WTC11 (cell line): Measurements from ENCODE around the gene CLIC5. TPM values are rescaled to one million over a fixed set of nuclear protein-coding genes. Genes with fewer than 3 reads are reported as not detected.

Experiments
- ATAC-seq: fragments of 200-7000 bp; cut with Tn5 transposase; 2 replicates; pipeline ENCODE4 v1.10.0; 2021; ENCODE audit warnings: mild to moderate bottlenecking, moderate library complexity
- CTCF ChIA-PET: fragments of 300-600 bp; sonication (Branson Sonifier 250); formaldehyde crosslinking; loops from one replicate; lab custom pipeline; 2021; ENCODE audit warnings: antibody characterized with exemption; lab: Charles Lee
- POLR2A ChIA-PET: fragments of 350-600 bp; sonication (Branson Sonifier 250); formaldehyde crosslinking; loops from one replicate; lab custom pipeline; 2021; ENCODE audit warnings: antibody characterized with exemption; lab: Charles Lee
- DNase-seq: peaks from one replicate; pipeline ENCODE4 v3.0.0; 2021; ENCODE audit warnings: low spot score
- H3K27ac Mint-ChIP-seq: 2 replicates; pipeline ENCODE4 v1.8.0; 2021; ENCODE audit warnings: mixed read lengths
- H3K27me3 Mint-ChIP-seq: 2 replicates; pipeline ENCODE4 v1.8.0; 2021; ENCODE audit warnings: low read depth, mild to moderate bottlenecking, moderate library complexity, mixed read lengths
- H3K36me3 Mint-ChIP-seq: 2 replicates; pipeline ENCODE4 v1.8.0; 2021; ENCODE audit warnings: mixed read lengths
- H3K4me1 Mint-ChIP-seq: 2 replicates; pipeline ENCODE4 v1.8.0; 2022; ENCODE audit warnings: mixed read lengths
- H3K4me3 Mint-ChIP-seq: 2 replicates; pipeline ENCODE4 v1.8.0; 2021; ENCODE audit warnings: mild to moderate bottlenecking, moderate library complexity, mixed read lengths
- H3K9me3 Mint-ChIP-seq: 2 replicates; pipeline ENCODE4 v1.8.0; 2021; ENCODE audit warnings: mixed read lengths
- EMX1 ChIP-seq: fragments of 250-450 bp; sonication (Bioruptor Pico); IDR thresholded peaks from 2 replicates; pipeline ENCODE4 v1.8.0; 2021; ENCODE audit warnings: mild to moderate bottlenecking
- FOXK1 ChIP-seq: sonication (generic); formaldehyde crosslinking; IDR thresholded peaks from 2 replicates; pipeline ENCODE4 v1.8.0; 2022; ENCODE audit warnings: mild to moderate bottlenecking, moderate library complexity, missing genetic modification reagents
- FOXP1 ChIP-seq: sonication (generic); formaldehyde crosslinking; IDR thresholded peaks from 2 replicates; pipeline ENCODE4 v1.8.0; 2022; ENCODE audit warnings: missing genetic modification reagents, mild to moderate bottlenecking, moderate library complexity, borderline replicate concordance
- JUN ChIP-seq: sonication (generic); formaldehyde crosslinking; IDR thresholded peaks from 2 replicates; pipeline ENCODE4 v1.8.0; 2023; ENCODE audit warnings: mild to moderate bottlenecking, missing genetic modification reagents
- KAT7 ChIP-seq: sonication (generic); formaldehyde crosslinking; IDR thresholded peaks from 2 replicates; pipeline ENCODE4 v1.8.1; 2023; ENCODE audit warnings: missing genetic modification reagents, mild to moderate bottlenecking, borderline replicate concordance
- MYBL2 ChIP-seq: sonication (generic); formaldehyde crosslinking; IDR thresholded peaks from 2 replicates; pipeline ENCODE4 v1.8.1; 2023; ENCODE audit warnings: mild to moderate bottlenecking, moderate library complexity, missing genetic modification reagents
- NFYB ChIP-seq: sonication (generic); formaldehyde crosslinking; conservative IDR thresholded peaks from 2 replicates; pipeline ENCODE4 v1.8.0; 2022; ENCODE audit warnings: low read depth, missing genetic modification reagents
- NR3C1 ChIP-seq: sonication (generic); formaldehyde crosslinking; conservative IDR thresholded peaks from 2 replicates; pipeline ENCODE4 v1.8.1; 2023; ENCODE audit warnings: low read depth, mild to moderate bottlenecking, missing genetic modification reagents
- RELA ChIP-seq: sonication (generic); formaldehyde crosslinking; IDR thresholded peaks from 2 replicates; pipeline ENCODE4 v1.8.1; 2022; ENCODE audit warnings: missing genetic modification reagents, mild to moderate bottlenecking, borderline replicate concordance
- TP53 ChIP-seq: sonication (generic); formaldehyde crosslinking; IDR thresholded peaks from 2 replicates; pipeline ENCODE4 v1.8.1; 2023; ENCODE audit warnings: mild to moderate bottlenecking, missing genetic modification reagents
- ZNF138 ChIP-seq: sonication (generic); formaldehyde crosslinking; conservative IDR thresholded peaks from 2 replicates; pipeline ENCODE4 v1.8.1; 2022; ENCODE audit warnings: mild to moderate bottlenecking, moderate library complexity, missing genetic modification reagents
- ZNF219 ChIP-seq: sonication (generic); formaldehyde crosslinking; IDR thresholded peaks from 2 replicates; pipeline ENCODE4 v1.8.0; 2023; ENCODE audit warnings: missing genetic modification reagents, mild to moderate bottlenecking, borderline replicate concordance
- ZNF232 ChIP-seq: sonication (generic); formaldehyde crosslinking; IDR thresholded peaks from 2 replicates; pipeline ENCODE4 v1.8.0; 2022; ENCODE audit warnings: mild to moderate bottlenecking, missing genetic modification reagents
- ZNF263 ChIP-seq: sonication (generic); formaldehyde crosslinking; IDR thresholded peaks from 2 replicates; pipeline ENCODE4 v1.8.1; 2022; ENCODE audit warnings: low read depth, mild to moderate bottlenecking, moderate library complexity, missing genetic modification reagents
- ZNF671 ChIP-seq: fragments of 250-450 bp; sonication (Bioruptor Pico); IDR thresholded peaks from 2 replicates; pipeline ENCODE4 v1.8.0; 2021; ENCODE audit warnings: mild to moderate bottlenecking
- total RNA-seq: library from RNA; stranded (reverse); gene quantifications from 3 replicates; pipeline ENCODE4 v1.2.3, GENCODE V29; 2021
- TF ChIP-seq, protein P1 (sequence below): fragments of 250-450 bp; sonication (Bioruptor Pico); IDR thresholded peaks from 2 replicates; pipeline ENCODE4 v1.9.0; 2021; ENCODE audit warnings: mild to moderate bottlenecking
- TF ChIP-seq, protein P2 (sequence below): fragments of 250-450 bp; sonication (Bioruptor Pico); IDR thresholded peaks from 2 replicates; pipeline ENCODE4 v1.9.0; 2021; ENCODE audit warnings: mild to moderate bottlenecking
- TF ChIP-seq, protein P3 (sequence below): sonication (generic); formaldehyde crosslinking; IDR thresholded peaks from 2 replicates; pipeline ENCODE4 v1.8.1; 2023; ENCODE audit warnings: mild to moderate bottlenecking, missing genetic modification reagents, moderate library complexity
- TF ChIP-seq, protein P4 (sequence below): fragments of 250-450 bp; sonication (Bioruptor Pico); conservative IDR thresholded peaks from 2 replicates; pipeline ENCODE4 v1.9.0; 2021; ENCODE audit warnings: mild to moderate bottlenecking
- TF ChIP-seq, protein P5 (sequence below): sonication (generic); formaldehyde crosslinking; IDR thresholded peaks from 2 replicates; pipeline ENCODE4 v1.8.0; 2022; ENCODE audit warnings: mild to moderate bottlenecking, missing genetic modification reagents

CLIC5 gene
- total RNA-seq, 1 experiment from 2014 or later = 0.22 TPM

DNA sequence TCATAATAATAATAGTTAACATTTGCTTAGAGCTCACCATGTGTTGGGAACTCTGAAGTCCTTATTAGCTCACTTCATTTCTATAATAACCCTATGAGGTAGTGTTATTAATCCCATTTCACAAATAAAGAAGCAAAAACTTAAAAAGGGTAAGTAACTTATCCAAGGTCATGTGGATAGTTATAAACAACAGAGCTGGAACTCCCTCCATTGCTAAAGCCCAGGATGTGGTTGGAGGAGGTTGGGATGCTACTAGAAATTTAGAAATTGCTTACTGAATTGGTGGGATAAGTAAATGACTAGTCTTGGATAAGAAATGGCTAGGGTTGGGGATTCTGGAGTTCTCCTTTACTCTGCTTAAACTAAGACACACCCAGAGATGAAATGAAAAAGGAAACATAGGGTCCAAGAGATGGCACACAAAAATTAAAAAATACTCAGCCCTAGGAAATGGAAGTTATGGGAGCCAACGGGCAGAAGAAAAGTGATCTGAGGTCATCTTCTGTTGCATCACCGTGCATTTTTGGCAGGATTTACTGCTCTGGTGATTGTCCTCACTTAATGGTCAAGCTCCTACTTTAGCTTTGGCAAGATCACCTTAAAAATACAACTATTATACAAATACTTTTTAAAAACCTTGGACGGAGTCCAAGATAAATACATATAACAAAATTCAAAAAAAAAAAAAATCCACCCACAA is 7.7 kb upstream of the CLIC5 start (continued):
- TF ChIP-seq, protein P1, sequence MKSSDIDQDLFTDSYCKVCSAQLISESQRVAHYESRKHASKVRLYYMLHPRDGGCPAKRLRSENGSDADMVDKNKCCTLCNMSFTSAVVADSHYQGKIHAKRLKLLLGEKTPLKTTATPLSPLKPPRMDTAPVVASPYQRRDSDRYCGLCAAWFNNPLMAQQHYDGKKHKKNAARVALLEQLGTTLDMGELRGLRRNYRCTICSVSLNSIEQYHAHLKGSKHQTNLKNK (CRISPR knock-in tag) = no peak
- no peak for TF ChIP-seq ZNF232 (CRISPR knock-in tag)
- TF ChIP-seq, all 79 proteins: peak for 0

DNA sequence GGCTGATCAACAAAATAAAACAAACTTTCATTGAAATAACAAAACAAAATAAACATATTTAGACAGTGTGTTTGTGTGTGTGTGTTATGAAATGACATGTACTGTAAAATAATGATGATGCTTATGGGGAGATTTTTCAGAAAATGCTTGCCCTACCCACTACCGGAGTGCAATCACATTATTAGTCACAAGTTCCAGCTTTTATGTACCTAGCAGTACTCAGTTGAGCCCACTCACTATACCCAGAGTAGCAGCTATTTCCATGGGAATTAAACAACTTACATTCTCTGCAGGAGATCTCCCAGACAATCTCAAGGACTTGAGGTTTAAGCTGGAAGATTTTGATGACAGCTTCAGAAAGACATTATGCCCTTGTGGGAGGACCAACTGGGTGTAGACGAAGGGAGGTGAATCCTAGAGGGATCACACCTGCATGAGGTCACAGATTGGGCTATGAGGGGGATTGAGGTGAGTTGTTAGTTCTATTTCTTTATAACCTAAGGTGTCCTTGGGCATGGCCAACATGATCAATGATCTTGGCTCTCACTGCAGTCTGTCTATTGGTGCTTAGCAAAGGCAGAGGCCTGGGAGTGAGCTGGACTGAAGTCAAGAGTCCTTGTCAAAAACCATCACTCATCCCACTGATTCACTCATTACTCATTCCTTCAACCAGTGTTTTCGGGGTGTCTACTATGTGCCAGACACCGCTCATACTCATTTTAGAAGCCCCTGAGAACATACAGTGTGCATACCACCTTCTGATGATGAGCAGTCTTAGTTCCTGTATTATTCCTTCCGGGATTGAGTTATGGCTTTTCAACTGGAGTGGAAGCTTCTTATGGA is 6.7 kb upstream of the CLIC5 start:
- CTCF ChIA-PET = interaction anchor here (0.9 to 2.0 kb wide), 2 partner anchors 31 to 68 kb away, joined by 3 to 5 read pairs; no protein-coding TSS in a partner anchor
- TF ChIP-seq, protein P2, sequence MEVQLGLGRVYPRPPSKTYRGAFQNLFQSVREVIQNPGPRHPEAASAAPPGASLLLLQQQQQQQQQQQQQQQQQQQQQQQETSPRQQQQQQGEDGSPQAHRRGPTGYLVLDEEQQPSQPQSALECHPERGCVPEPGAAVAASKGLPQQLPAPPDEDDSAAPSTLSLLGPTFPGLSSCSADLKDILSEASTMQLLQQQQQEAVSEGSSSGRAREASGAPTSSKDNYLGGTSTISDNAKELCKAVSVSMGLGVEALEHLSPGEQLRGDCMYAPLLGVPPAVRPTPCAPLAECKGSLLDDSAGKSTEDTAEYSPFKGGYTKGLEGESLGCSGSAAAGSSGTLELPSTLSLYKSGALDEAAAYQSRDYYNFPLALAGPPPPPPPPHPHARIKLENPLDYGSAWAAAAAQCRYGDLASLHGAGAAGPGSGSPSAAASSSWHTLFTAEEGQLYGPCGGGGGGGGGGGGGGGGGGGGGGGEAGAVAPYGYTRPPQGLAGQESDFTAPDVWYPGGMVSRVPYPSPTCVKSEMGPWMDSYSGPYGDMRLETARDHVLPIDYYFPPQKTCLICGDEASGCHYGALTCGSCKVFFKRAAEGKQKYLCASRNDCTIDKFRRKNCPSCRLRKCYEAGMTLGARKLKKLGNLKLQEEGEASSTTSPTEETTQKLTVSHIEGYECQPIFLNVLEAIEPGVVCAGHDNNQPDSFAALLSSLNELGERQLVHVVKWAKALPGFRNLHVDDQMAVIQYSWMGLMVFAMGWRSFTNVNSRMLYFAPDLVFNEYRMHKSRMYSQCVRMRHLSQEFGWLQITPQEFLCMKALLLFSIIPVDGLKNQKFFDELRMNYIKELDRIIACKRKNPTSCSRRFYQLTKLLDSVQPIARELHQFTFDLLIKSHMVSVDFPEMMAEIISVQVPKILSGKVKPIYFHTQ (CRISPR knock-in tag) = no peak
- TF ChIP-seq FOXK1 (CRISPR knock-in tag) (no peak), FOXP1 (CRISPR knock-in tag) (no peak), MYBL2 (no peak), ZNF671 (CRISPR knock-in tag) (no peak), JUN (CRISPR knock-in tag) (no peak), ZNF138 (CRISPR knock-in tag) (no peak), ZNF219 (CRISPR knock-in tag) (no peak), KAT7 (CRISPR knock-in tag) (no peak), ZNF263 (CRISPR knock-in tag) (no peak)
- TF ChIP-seq, protein P3, sequence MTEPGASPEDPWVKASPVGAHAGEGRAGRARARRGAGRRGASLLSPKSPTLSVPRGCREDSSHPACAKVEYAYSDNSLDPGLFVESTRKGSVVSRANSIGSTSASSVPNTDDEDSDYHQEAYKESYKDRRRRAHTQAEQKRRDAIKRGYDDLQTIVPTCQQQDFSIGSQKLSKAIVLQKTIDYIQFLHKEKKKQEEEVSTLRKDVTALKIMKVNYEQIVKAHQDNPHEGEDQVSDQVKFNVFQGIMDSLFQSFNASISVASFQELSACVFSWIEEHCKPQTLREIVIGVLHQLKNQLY (CRISPR knock-in tag) = no peak
- TF ChIP-seq, protein P4, sequence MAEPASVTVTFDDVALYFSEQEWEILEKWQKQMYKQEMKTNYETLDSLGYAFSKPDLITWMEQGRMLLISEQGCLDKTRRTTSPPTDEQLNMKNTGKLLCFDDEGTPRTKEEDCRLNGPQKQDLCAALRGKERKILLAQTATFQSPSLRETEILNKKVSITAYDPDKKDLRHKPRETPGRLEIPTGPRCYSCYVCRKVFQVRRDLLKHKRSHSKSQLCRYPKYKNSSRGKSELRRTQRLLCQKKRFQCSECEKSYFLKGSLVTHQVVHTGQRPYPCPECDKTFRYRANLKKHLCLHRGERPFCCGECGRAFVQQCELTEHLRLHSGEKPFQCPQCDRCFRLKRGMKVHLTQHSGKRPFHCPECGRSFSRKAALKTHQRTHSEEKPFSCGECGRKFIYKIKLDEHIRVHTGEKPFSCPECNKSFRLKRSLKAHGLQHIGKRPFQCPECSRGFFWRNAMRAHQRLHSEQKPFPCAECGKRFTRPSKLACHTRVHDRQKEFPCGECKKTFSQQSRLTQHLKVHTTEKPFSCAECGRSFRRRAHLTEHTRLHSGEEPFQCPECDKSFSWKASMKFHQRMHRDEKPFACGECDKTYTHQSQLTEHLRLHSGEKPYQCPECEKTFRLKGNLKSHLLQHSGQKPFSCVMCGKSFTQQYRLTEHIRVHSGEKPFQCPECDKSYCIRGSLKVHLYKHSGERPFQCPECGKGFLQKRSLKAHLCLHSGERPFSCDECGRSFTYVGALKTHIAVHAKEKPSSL (CRISPR knock-in tag) = no peak
- TF ChIP-seq, all 79 proteins: peak for 0
- H3K4me3 Mint-ChIP-seq = no peak overlapping the region
- no peak overlapping the region for H3K27ac Mint-ChIP-seq
- POLR2A ChIA-PET = no interaction called here
- ATAC-seq = no peak
- peaks cover 2% of the 10 kb centered on the region; the same call in 1 of the 2 replicates for H3K4me1 Mint-ChIP-seq
- peaks cover 11% of the 10 kb centered on the region for H3K27me3 Mint-ChIP-seq
- peaks cover 15% of the 10 kb centered on the region for H3K9me3 Mint-ChIP-seq
- no peaks in the 10 kb centered on the region; the same call in 1 of the 2 replicates for H3K36me3 Mint-ChIP-seq
- DNase-seq = no peak

DNA sequence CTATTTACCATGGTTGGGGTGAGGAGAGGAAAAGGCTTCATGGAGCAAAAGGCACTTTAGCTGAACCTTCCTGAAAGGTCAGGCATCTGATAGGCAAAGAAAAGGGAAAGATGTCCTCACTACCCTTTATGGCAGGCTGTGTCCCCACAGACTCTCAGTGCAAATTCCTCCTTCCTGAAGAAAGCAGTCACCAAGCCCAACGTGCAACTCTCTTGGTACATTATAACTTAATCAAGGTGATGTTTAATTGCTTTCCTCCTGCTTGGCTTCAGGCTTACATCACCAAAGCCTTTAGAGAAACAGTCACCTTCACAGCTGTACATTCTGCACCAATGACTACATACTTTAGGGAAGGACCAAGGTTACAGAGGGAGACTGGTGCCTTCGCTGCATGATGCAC is 2.1 kb upstream of the CLIC5 start:
- peaks cover 6% of the 10 kb centered on the region for H3K36me3 Mint-ChIP-seq
- H3K9me3 Mint-ChIP-seq = peaks cover 6% of the 10 kb centered on the region
- no peak overlapping the region for H3K4me3 Mint-ChIP-seq
- DNase-seq = no peak
- ATAC-seq = no peak
- no peak overlapping the region for H3K27ac Mint-ChIP-seq
- ChIA-PET POLR2A (no interaction called here), CTCF (no interaction called here)
- peaks cover 23% of the 10 kb centered on the region for H3K4me1 Mint-ChIP-seq
- H3K27me3 Mint-ChIP-seq = peaks cover 38% of the 10 kb centered on the region
- TF ChIP-seq, protein P5, sequence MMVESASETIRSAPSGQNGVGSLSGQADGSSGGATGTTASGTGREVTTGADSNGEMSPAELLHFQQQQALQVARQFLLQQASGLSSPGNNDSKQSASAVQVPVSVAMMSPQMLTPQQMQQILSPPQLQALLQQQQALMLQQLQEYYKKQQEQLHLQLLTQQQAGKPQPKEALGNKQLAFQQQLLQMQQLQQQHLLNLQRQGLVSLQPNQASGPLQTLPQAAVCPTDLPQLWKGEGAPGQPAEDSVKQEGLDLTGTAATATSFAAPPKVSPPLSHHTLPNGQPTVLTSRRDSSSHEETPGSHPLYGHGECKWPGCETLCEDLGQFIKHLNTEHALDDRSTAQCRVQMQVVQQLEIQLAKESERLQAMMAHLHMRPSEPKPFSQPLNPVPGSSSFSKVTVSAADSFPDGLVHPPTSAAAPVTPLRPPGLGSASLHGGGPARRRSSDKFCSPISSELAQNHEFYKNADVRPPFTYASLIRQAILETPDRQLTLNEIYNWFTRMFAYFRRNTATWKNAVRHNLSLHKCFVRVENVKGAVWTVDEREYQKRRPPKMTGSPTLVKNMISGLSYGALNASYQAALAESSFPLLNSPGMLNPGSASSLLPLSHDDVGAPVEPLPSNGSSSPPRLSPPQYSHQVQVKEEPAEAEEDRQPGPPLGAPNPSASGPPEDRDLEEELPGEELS = no peak
- TF ChIP-seq NR3C1 (CRISPR knock-in tag) (no peak), NFYB (CRISPR knock-in tag) (no peak), ZNF219 (CRISPR knock-in tag) (no peak), TP53 (no peak), EMX1 (no peak), RELA (CRISPR knock-in tag) (no peak)
- TF ChIP-seq, protein P2 (CRISPR knock-in tag) = no peak
